Smooth muscle cell (in vitro differentiated cells): ENCODE data around the gene HBEGF. TPM values are rescaled to one million over a fixed set of nuclear protein-coding genes. Genes with fewer than 3 reads are reported as not detected.

ENCODE experiments used
- DNase-seq: peaks from one replicate; lab custom pipeline; 2025; ENCODE audit not compliant: unreplicated experiment; lab: John Stamatoyannopoulos, UW
- H2AFZ ChIP-seq: fragments of 200-600 bp; sonication (generic); 2 replicates; pipeline ENCODE4 v1.6.0; 2016; ENCODE audit warnings: antibody characterized with exemption, low read depth, mild to moderate bottlenecking
- H3F3A ChIP-seq: fragments of 200-600 bp; sonication (generic); 2 replicates; pipeline ENCODE4 v1.6.0; 2017; ENCODE audit warnings: antibody characterized with exemption, low read depth
- H3K27ac ChIP-seq: fragments of 200-600 bp; sonication (generic); 2 replicates; pipeline ENCODE4 v1.5.1; 2016; ENCODE audit warnings: low read depth, mild to moderate bottlenecking
- H3K27me3 ChIP-seq: fragments of 200-600 bp; sonication (generic); 2 replicates; pipeline ENCODE4 v1.6.1; 2016; ENCODE audit warnings: low read depth, mild to moderate bottlenecking
- H3K36me3 ChIP-seq: fragments of 200-600 bp; sonication (generic); 2 replicates; pipeline ENCODE4 v1.5.1; 2016; ENCODE audit warnings: low read depth
- H3K4me1 ChIP-seq: fragments of 200-600 bp; sonication (generic); 2 replicates; pipeline ENCODE4 v1.5.1; 2016; ENCODE audit warnings: low read depth
- H3K4me2 ChIP-seq: fragments of 200-600 bp; sonication (generic); 2 replicates; pipeline ENCODE4 v1.6.0; 2016; ENCODE audit warnings: mild to moderate bottlenecking
- H3K4me3 ChIP-seq: fragments of 200-600 bp; sonication (generic); 2 replicates; pipeline ENCODE4 v1.5.1; 2016; ENCODE audit warnings: mild to moderate bottlenecking
- H3K79me2 ChIP-seq: fragments of 200-600 bp; sonication (generic); 2 replicates; pipeline ENCODE4 v1.6.0; 2016; ENCODE audit warnings: low read depth, mild to moderate bottlenecking
- H3K9ac ChIP-seq: fragments of 200-600 bp; sonication (generic); 2 replicates; pipeline ENCODE4 v1.6.0; 2016; ENCODE audit warnings: low read depth
- H3K9me3 ChIP-seq: fragments of 200-600 bp; sonication (generic); replicated peaks from 2 replicates; pipeline ENCODE4 v1.5.1; 2016; ENCODE audit warnings: low read depth
- H4K20me1 ChIP-seq: fragments of 200-600 bp; sonication (generic); 2 replicates; pipeline ENCODE4 v1.6.0; 2016; ENCODE audit warnings: low read depth
- CTCF ChIP-seq: fragments of 200-600 bp; sonication (generic); IDR thresholded peaks from 2 replicates; pipeline ENCODE4 v1.5.1; 2017; ENCODE audit warnings: borderline replicate concordance, mild to moderate bottlenecking, antibody characterized with exemption; ENCODE audit not compliant: insufficient read depth, poor library complexity, severe bottlenecking
- WGBS: methylation state at CpG from one replicate; pipeline ENCODE4 v1.1.7; 2016; ENCODE audit warnings: low lambda C conversion rate; 5-methylcytosine and 5-hydroxymethylcytosine counted together
- polyA plus RNA-seq: library from polyadenylated mRNA; unstranded; fragments of >200 nt; fragmentation: Nextera tagmentation; extraction: Ambion mirVana; gene quantifications from 2 replicates; pipeline ENCODE4 v1.2.1, GENCODE V29; 2016
- total RNA-seq: library from RNA; depleted of rRNA; stranded (reverse); fragments of >200 nt; gene quantifications from 2 replicates; pipeline ENCODE4 v1.2.3, GENCODE V29; 2014

Gene HBEGF
- total and polyA plus RNA-seq, 2 experiments from 2014 or later: 36.7 to 37.1 TPM

GRCh38 chr5:140319833-140320232 is 26.6 kb downstream of the HBEGF start:
- Histone ChIP-seq H4K20me1 (no peaks in the 10 kb centered on the region), H3F3A (no peaks in the 10 kb centered on the region), H3K9ac (no peak overlapping the region), H3K27me3 (no peaks in the 10 kb centered on the region), H3K4me3 (no peak overlapping the region), H3K9me3 (no peaks in the 10 kb centered on the region), H3K4me2 (no peak overlapping the region), H2AFZ (no peak overlapping the region), H3K79me2 (no peaks in the 10 kb centered on the region), H3K4me1 (peaks cover 15% of the 10 kb centered on the region), H3K27ac (no peak overlapping the region), H3K36me3 (no peaks in the 10 kb centered on the region)
- WGBS: 100% methylated on average over 1 of the region's 1 CpG
- no peak for DNase-seq
- no peak for TF ChIP-seq CTCF

GRCh38 chr5:140318792-140319191 is 27.6 kb downstream of the HBEGF start:
- Histone ChIP-seq H3K27ac (no peak overlapping the region), H3K4me2 (no peak overlapping the region), H3K4me1 (peaks cover 8% of the 10 kb centered on the region), H3K4me3 (no peak overlapping the region), H4K20me1 (no peaks in the 10 kb centered on the region), H3K9me3 (no peaks in the 10 kb centered on the region), H3K9ac (no peak overlapping the region), H3K36me3 (no peaks in the 10 kb centered on the region), H2AFZ (no peak overlapping the region), H3K79me2 (no peaks in the 10 kb centered on the region), H3K27me3 (no peaks in the 10 kb centered on the region), H3F3A (no peaks in the 10 kb centered on the region)
- DNase-seq: no peak
- WGBS: 96% methylated on average over 4 of the region's 4 CpGs
- TF ChIP-seq CTCF: no peak

GRCh38 chr5:140317859-140318258 is 28.5 kb downstream of the HBEGF start:
- Histone ChIP-seq H3K9ac (no peak overlapping the region), H3K27me3 (no peaks in the 10 kb centered on the region), H3F3A (no peaks in the 10 kb centered on the region), H3K9me3 (no peaks in the 10 kb centered on the region), H4K20me1 (no peaks in the 10 kb centered on the region), H3K4me3 (no peak overlapping the region), H3K27ac (peak overlapping the region; percentile 5), H3K4me1 (no peaks in the 10 kb centered on the region), H3K79me2 (no peaks in the 10 kb centered on the region), H3K36me3 (no peaks in the 10 kb centered on the region), H3K4me2 (no peak overlapping the region), H2AFZ (no peak overlapping the region)
- TF ChIP-seq CTCF: no peak
- no peak for DNase-seq
- 77% methylated on average over 5 of the region's 5 CpGs for WGBS

DNA sequence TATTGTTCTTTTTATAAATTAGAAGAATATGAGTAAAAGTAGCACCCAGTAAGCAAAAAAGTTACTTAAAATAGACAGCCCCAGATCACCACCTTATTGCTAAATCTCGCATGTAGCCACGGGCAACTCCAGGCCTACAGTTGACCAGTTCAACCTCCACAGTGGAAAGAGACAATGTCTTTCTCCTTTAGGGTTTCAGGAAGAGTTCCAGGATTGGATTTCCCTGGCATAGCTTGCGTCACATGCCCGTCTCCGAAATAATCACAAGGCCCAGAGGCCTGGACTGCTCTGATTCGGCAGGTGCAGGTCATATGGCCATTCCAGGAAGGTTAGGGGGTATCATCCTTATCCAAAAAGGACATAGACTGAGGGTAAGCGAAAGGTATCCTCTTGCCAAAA is 33.6 kb downstream of the HBEGF start:
- Histone ChIP-seq H3K9me3 (no peaks in the 10 kb centered on the region), H3K27me3 (no peaks in the 10 kb centered on the region), H3K4me1 (peaks cover 10% of the 10 kb centered on the region), H2AFZ (no peak overlapping the region), H3K36me3 (no peaks in the 10 kb centered on the region), H3F3A (peaks cover 21% of the 10 kb centered on the region), H3K27ac (peak overlapping the region; percentile 84), H3K9ac (no peak overlapping the region), H4K20me1 (no peaks in the 10 kb centered on the region), H3K4me3 (no peak overlapping the region), H3K4me2 (no peak overlapping the region), H3K79me2 (no peaks in the 10 kb centered on the region)
- TF ChIP-seq CTCF: no peak
- DNase-seq: no peak
- 96% methylated on average over 7 of the region's 7 CpGs for WGBS
